ENCODE measurements around the gene ADAMTSL1.

Gene ADAMTSL1

GRCh38 chr9:18463991-18464390, 10.0 kb upstream of the ADAMTSL1 start:
- no peak for DNase-seq

GRCh38 chr9:18466101-18466500, 7.9 kb upstream of the ADAMTSL1 start:
- no peak for DNase-seq

GRCh38 chr9:18467696-18468095, 6.3 kb upstream of the ADAMTSL1 start:
- DNase-seq = no peak

- DNase-seq = no peak
Observed at GRCh38 chr9:18472435-18472834, 1.5 kb upstream of the ADAMTSL1 start.

GRCh38 chr9:18472841-18473251, 1.1 kb upstream of the ADAMTSL1 start:
- no peak for DNase-seq

- DNase-seq = no peak
Observed at GRCh38 chr9:18474783-18475182, 830 bp downstream of the ADAMTSL1 start.

GRCh38 chr9:18477121-18477660, 3.2 kb downstream of the ADAMTSL1 start:
- DNase-seq = no peak

GRCh38 chr9:18477719-18478118, 3.8 kb downstream of the ADAMTSL1 start:
- DNase-seq = no peak

GRCh38 chr9:18478501-18479361, 4.8 kb downstream of the ADAMTSL1 start:
- no peak for DNase-seq

- DNase-seq = no peak
Observed at GRCh38 chr9:18479405-18479804, 5.5 kb downstream of the ADAMTSL1 start.

- no peak for DNase-seq
Observed at GRCh38 chr9:18480662-18481093, 6.7 kb downstream of the ADAMTSL1 start.

- DNase-seq = no peak
Observed at GRCh38 chr9:18482371-18482770, 8.4 kb downstream of the ADAMTSL1 start.

- DNase-seq = no peak
Observed at GRCh38 chr9:18485714-18486113, 11.8 kb downstream of the ADAMTSL1 start.

GRCh38 chr9:18487611-18488010, 13.7 kb downstream of the ADAMTSL1 start:
- no peak for DNase-seq

GRCh38 chr9:18488886-18489285, 14.9 kb downstream of the ADAMTSL1 start:
- DNase-seq = no peak

GRCh38 chr9:18489861-18490260, 15.9 kb downstream of the ADAMTSL1 start:
- no peak for DNase-seq

GRCh38 chr9:18490641-18491370, 16.9 kb downstream of the ADAMTSL1 start:
- no peak for DNase-seq

GRCh38 chr9:18492612-18493011, 18.7 kb downstream of the ADAMTSL1 start:
- no peak for DNase-seq

GRCh38 chr9:18493451-18493993, 19.6 kb downstream of the ADAMTSL1 start:
- DNase-seq = no peak

GRCh38 chr9:18495065-18495464, 21.1 kb downstream of the ADAMTSL1 start:
- no peak for DNase-seq

GRCh38 chr9:18496256-18497000, 22.5 kb downstream of the ADAMTSL1 start:
- no peak for DNase-seq

- DNase-seq = no peak
Observed at GRCh38 chr9:18499062-18499461, 25.1 kb downstream of the ADAMTSL1 start.

- no peak for DNase-seq
Observed at GRCh38 chr9:18499980-18500379, 26.0 kb downstream of the ADAMTSL1 start.

Data from activated CD8-positive, alpha-beta memory T cell treated with anti-CD3 and anti-CD28 coated beads, Interleukin-2, amount 50 U/mL, for 48 hours (primary cell).